Activated CD4-positive, alpha-beta memory T cell treated with anti-CD3 and anti-CD28 coated beads for 36 hours (primary cell): ENCODE data around the gene NUDT1. TPM values are rescaled to one million over a fixed set of nuclear protein-coding genes. Genes with fewer than 3 reads are reported as not detected.

Experiments used
- microRNA-seq: library from miRNA; unstranded; fragments of <30 nt; microRNA quantifications from one replicate; pipeline ENCODE4 v1.2.0, GENCODE V29; 2022; ENCODE audit warnings: borderline number of aligned reads, borderline microRNAs expressed, borderline replicate concordance
- total RNA-seq, 2 experiments: library from RNA; stranded (reverse); gene quantifications; one replicate each; pipeline ENCODE4 v1.2.3, GENCODE V29; 2021

Gene NUDT1
- total RNA-seq, 2 experiments from 2014 or later: 112 to 114 TPM

Small RNAs within 50 kb of the gene (microRNA-seq; reads per million reads assigned to microRNA genes)
- not detected for gene MIR6836

Other genes with a start within 250 kb of the NUDT1 start
- gene MAD1L1, start 9.3 kb upstream of the NUDT1 start, total RNA-seq: 10 to 100 TPM; 44.4 to 47.8 TPM
- gene MRM2, start within 50 bp of the NUDT1 start, total RNA-seq: 10 to 100 TPM; 25.5 to 26.9 TPM
- gene SNX8, start 72.2 kb downstream of the NUDT1 start, total RNA-seq: 10 to 100 TPM; 35.4 to 40.2 TPM
- 100 to 1,000 TPM; 179 to 182 TPM for gene EIF3B, start 112.6 kb downstream of the NUDT1 start, total RNA-seq
- 1 to 10 TPM; 3.7 to 3.9 TPM for gene CHST12, start 161.4 kb downstream of the NUDT1 start, total RNA-seq
- not detected for gene GRIFIN, start 234.2 kb downstream of the NUDT1 start, total RNA-seq